CD4-positive, alpha-beta T cell treated with Interleukin-17A for 4 hours (primary cell): ENCODE results near the gene MOGAT1.
"Not testable (repeated sequence)": the region's sequence is repeated elsewhere in the genome, so short reads cannot be mapped to it uniquely, and the experiment has no call there.

Experiments used
- DNase-seq: peaks from one replicate; pipeline ENCODE4 v3.0.0-alpha.2; 2020; ENCODE audit warnings: mixed read lengths

MOGAT1 gene

DNA sequence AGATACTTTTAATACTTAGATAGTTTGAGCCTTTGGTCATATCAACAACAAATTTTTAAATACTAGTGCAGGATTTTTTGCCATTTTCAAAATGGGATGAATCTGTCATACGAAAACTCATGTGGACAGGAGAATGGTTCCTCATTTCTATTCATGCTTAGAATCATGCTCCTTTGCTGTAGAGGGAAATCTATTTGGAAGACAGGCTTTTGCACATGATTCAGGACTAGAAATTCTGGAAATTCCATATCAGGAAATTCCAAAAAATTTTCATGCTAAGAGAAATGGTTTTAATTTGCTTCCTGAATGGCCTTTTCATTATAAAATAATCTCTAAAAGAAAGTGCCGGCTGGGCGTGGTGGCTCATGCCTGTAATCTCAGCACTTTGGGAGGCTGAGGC, 39.3 kb downstream of the MOGAT1 start:
- DNase-seq, result no peak

DNA sequence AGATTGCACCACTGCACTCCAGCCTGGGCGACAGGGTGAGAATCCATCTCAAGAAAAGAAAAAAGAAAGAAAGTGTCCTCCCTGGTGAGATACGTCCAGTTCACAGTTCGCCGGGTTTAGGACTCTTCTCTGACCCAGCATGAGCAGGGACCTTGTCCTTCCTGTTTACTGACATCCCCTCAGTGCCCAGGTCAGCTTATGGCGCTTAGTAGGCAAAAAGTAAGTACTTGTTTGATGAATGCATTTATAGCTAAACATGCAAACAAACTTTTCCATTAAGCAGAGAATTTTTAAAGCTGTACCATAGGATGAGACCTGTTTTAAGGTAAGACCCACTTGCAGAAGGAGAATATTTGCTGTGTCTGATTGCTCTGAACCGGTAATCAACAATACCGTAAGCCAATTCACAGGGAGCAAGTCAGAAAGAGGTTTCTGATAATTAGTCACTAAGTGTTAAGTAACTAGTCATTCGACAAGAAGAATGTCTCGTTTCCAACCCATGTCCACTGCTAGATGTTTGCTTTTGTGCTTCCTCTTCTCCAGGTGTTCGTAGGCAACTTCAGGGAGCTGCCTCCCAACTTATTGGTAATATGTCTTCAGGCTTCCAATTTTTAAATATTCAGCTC, 40.0 kb downstream of the MOGAT1 start:
- DNase-seq, result no peak

DNA sequence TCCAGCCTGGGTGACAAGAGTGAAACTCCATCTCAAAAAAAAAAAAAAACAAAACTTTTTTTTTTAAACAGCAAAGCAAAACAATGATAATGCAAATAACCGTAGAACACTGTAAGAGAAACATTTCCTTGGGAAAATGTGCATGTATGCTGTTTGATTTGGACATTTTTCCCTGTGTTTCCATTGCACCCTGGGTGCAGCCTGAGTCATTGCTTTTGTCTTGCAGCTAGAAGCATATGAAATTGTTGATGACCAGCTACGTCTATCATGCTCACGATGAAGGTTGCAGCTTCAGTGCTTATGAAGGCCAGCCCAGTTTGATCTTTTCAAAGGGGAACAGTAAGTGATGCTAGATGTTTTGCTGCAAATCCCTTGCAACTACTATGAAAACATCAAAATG, 41.5 kb downstream of the MOGAT1 start:
- no peak for DNase-seq

DNA sequence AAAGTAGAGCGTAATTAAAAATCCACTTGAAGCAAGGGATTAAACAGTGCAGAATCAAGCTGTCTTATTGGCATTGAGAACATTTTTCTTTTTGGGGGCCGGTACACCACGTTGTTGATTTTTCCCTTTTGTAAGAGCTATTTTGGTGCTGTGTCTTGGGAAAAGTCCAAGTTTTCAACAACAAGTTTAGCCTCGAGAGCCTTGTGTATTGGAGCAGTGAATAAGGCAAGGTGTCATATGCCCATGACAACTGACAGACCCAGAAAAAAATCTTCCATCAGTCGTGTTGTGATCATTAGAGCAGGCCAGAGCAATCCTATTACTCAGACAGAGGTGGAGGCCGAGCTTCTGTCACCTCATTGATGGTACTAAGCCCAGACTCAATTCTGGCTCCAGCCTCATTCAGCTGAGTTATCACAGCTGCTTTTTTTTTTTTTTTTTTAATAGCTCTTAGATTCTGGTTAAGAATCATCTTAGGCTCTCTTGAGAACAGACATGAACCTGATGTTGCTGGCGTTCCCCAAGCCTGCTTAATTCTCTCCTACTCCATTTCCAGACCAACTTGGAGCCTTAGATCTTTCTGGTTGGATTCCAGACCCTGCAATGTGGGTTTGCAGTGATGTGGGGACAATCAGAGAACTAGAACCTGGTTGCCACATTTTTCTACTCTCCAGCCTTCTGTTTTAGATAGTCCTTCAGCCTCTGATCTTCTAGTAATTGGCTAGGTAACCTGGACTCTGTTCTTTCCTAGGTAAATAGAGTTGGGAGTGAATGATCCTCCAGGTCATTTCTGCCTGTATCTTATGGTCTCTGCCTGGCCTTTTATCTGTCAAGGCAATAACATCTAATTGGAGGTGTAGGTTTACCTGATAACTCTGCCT, 43.1 kb downstream of the MOGAT1 start:
- no peak for DNase-seq

DNA sequence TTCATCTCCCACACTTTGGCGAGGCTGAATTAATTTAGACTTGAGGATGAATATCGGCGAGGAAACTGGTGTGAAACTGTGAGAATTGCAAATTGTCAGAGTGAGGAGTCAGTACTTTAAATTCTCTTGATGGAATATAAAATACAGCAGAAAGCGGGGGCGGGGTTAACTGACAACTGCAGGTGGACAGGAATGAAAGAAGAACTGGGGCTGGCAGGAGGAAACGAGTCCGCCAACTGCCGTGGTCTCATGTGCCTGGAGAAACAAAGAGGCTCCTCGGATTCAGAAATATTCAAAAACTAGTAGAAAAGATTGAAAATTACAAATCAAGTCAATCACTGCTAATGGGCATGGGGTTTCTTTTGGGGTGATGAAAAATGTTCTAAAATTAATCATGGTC, 44.3 kb downstream of the MOGAT1 start:
- no peak for DNase-seq

DNA sequence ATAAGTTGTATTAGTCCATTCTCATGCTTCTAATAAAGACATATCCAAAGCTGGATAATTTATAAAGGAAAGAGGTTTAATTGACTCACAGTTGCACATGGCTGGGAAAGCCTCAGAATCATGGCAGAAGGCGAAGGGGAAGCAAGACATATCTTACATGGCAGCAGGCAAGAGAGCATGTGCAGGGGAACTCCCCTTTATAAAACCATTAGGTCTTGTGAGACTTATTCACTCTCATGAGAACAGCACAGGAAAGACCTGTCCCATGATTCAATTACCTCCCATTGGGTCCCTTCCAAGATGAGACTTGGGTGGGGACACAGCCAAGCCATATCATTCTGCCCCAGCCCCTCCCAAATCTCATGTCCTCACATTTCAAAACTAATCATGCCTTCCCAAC, 48.3 kb downstream of the MOGAT1 start:
- DNase-seq, result not testable (repeated sequence)

DNA sequence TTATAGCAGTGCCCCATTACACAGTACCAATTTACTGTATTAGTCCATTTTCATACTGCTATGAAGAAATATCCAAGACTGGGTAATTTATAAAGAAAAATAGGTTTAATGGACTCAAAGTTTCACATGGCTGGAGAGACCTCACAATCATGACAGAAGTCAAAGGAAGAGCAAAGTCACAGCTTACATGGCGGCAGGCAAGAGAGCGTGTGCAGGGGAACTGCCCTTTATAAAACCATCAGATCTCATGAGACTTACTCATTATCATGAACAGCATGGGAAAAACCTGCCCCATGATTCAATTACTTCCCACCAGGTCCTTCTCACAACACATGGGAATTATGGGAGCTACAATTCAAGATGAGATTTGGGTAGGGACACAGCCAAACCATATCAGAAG, 50.1 kb downstream of the MOGAT1 start:
- not testable (repeated sequence) for DNase-seq

DNA sequence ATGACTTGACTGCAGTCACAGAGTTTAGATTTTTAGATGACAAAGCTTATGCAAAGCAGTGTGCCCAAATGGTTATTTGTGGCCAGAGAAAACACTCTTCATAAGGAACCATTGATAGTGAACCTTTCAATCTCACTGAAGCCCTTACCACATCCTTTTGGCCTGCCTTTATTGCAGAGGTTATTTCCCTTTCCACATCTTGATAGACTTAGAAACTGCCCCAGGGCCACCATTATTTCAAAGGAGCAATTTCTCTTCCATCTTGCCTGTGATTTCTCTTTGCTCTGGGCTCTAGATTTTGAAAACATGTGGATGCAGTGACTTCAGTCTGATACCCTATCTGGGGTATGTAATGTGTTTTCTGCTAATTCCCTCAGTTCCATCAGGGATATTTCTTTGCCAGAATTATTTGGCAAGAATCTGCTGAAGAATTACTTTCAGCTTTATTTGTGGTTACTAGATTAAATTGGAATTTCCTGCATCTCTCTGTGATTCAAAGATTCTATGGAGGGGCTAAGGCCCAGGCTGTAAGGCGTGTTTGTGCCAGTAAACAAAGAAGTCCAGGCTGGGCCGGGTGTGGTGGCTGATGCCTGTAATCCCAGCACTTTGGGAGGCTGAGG, 51.0 kb downstream of the MOGAT1 start:
- no peak for DNase-seq

DNA sequence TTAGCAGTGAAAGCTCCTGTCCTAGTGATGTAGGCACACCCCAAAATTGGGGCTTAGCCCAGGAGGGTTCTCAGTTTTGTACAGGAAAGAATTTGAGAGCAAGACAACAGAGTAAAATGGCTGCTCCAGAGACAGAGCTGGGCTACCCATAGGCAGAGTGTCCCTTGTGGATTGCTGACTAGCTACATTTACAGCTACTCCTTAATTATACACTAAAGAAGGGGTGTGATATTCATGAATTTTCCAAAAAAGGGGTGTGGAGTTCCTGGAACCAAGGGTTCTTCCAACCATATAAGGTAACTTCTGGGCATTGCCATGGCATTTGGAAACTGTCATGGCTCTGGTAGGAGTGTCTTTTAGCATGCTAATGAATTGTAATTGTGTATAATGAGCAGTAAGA, 52.8 kb downstream of the MOGAT1 start:
- DNase-seq, result no peak

DNA sequence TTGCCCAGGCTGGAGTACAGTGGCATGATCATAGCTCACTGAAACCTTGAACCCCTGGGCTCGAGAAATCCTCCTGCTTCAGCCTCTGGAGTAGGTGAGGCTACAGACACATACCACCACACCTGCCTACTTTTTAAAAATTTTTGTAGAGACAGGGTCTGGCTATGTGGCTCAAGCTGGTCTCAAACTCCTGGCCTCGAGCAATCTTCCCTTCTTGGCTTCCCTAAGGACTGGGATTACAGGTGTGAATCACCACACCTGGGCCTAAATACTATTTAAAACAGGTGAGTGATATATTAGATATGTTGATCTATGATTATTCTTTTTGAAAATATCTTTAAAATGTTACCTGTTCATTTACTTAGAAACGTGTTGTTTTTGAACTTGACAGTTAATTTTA, 57.2 kb downstream of the MOGAT1 start:
- DNase-seq, result no peak

DNA sequence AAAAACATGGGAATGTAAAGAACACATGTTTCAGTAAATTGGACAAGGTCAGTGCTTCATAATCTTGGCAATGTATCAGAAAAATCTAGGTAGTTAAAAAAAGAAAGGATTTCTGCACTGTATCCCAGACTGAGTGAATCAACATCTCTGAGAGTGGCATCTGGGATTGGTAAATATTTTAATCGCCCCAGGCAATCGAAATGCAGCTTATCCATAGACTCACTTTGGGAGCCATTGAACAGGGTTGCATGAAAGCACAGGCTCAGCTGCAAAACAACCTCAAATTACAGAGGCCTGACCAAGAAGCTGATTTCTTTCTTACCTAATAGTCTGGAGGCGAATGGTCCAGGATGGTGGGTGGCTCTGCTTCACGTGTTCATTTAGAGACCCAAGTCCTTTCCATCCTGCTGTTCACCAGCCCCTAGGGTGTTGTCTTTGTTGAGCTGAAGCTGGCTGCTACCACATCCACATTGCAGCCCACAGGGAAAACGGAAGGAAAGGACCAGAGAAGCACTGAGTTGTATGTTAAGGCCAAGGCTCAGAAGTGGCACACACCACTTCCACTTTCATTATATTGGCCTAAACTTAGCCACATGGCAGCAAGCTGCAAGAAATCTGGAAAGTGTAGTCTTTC, 59.0 kb downstream of the MOGAT1 start:
- DNase-seq, result no peak

DNA sequence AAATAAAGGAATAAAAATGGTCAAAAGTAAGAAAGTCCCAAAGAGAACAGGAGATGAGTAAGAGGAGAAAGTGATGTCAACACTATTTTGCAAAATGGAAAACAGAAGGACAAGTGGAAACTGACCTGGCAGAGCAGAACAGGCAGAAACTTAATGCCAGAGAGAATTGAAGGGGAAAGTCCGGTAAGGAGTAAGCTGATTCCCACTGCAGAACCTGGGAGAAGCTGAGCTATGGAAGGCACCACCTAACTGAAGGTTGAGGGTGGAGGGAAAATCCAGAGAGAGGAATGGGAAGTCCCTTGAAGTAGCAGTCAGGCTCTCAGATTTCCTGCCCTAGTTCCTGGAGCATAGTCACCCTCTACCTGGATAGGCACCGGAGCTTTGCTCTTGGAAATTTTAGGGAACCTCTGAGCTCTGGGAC, 59.8 kb downstream of the MOGAT1 start:
- no peak for DNase-seq

DNA sequence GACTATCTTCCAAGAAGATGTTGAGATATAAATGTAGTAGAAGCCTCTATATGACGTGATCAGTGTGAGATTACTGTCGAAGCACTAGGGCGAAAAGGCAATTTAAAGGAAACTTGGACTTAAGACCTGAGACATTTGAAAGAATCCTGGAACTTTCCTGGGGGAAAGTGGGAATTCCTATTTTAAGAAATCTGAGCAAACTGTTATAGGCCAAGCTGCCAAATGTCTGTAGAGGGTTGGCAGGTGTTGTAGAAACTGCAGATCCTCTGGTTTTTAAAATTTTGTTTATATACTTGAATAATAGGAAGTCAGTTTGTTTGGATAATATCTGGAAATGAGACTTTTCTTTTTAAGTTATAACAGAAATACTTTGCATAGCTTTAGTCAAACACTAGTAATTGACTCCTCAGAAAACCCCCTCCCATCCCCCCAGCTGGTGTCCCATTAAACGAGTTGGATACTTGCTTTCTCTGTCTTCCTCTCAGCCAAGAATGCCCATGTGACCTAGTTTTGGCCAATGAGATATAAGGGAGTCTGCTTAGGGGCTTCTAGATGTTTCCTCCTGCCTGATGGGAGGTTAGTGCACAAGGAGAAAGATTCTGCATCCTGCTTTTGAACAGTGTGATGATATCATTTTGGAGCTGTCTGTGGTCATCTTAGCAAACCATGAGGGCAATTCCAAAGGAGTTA, 61.2 kb downstream of the MOGAT1 start:
- no peak for DNase-seq

DNA sequence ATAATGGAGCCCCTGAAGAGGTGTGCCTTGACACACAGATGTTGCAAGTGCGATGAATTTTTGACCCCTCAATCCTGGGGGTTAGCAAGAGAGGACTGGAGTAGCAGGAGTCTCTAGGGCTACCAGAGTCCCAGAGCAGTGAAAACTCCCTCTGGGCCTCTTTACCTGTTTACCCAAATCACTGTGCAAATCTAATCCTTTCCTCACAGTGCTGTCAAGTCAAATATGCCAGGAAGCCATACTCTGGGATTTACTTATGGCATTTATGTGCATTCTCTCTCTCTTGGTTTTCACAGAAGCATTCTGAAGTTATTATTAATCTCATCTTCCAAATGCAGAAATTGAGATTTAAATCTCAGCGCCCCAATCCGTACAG, 62.0 kb downstream of the MOGAT1 start:
- no peak for DNase-seq

DNA sequence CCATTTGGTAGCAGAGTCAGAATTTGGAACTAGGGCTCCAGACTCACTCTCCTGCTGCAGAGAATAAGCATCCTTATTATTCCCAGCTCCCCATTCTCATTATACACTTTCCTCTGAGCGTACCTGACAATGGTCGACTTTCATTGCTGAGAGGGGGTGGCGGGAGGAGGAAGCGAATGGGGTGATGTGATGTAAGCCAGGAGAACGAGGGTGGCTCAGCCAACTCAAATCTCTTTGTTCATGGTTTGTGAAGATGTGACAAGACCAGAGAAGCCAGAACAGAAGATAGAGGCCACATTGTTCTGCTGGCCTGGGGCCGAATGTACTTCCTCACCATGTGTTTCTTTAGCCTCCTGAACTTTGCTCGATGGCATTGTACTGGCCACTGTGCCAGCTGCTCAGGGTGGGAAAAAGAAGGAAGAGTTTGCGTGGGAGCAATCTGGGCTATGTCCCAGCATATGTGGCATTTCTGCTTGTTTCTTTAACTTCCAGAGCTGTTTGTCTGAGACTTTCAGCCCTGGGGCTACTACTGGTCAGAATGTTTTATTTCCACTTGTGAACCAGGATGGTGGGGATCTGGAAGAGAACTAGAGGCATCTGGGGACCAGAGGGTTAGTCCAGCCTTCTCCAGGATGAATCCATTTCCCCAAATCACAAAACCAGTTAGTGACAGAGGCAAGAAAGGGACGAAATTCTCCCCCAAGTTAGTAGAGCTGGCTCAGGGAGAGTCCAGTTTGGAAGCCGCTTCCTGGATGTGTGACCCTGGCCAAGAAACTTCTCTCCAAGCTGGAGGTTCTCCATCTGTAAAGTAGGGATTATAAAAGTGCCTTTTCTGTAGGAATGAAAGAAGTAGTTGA, 62.6 kb downstream of the MOGAT1 start:
- no peak for DNase-seq

DNA sequence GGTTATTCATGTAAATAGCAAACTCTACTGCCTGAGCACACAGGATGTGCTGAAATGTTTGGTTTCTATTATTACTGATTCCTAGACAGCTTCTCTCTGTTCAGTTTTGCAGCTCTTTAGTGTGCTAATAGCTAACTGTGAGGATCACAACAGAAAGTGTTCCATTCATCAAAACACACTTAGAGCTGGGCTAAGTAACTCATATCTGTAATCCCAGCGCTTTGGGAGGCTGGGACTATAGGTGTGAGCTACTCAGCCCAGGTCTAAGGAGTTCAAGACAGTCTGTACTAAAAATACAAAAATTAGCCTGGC, 63.2 kb downstream of the MOGAT1 start:
- no peak for DNase-seq

DNA sequence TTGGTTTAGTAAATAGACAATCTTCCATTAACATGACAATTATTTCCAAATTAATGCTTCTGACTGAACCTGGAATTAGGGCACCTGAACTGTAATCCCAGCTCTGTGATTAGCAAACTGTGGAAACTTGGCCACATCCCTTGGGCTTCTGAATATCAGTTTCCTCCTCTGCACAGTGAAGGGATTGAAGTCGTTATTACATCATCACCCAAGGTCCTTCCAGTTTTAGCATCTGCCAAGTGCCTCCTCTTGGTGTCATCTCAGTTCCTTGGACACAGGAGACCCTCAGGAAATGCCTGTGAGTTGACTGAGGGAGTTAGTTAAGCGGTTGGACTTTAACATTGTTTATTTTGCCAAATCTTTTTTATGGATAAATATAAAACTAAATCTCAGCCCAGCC, 64.8 kb downstream of the MOGAT1 start:
- no peak for DNase-seq

DNA sequence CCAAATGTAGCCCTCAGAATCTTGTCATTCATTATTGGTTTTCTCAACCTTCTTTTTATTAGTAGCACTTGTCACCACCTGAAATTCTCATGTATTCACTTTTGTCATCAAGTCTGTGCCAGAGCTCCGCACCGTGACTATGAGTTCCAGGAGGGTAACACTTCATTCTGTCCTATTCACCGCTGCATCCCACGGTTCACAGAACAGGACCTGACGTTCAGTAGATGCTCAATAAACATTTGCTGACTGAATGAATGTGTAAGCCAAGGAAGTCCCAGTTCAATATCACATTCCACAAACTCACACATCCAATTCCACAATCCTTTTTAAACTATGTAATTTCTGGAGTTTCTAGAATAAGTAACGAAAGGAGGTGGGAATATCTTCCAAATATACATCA, 65.5 kb downstream of the MOGAT1 start:
- no peak for DNase-seq

DNA sequence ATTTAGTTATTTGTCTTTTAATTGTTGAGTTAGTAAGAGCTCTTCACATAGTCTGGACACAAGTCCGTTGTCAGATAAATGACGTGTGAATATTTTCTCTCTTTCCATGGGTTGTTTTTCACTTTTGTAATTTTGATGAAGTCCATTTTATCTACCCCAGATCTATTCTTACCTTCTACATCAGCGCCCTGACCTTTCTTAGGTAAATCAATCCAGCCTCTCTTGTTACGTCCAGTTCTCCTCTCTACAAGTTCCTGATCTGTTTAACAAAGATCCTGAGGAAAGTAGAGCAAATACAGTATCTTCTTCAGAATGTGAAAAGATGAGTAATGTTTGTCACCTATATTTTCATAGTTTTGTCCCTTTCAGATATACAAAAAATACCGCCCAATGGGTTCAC, 66.9 kb downstream of the MOGAT1 start:
- DNase-seq, result no peak

DNA sequence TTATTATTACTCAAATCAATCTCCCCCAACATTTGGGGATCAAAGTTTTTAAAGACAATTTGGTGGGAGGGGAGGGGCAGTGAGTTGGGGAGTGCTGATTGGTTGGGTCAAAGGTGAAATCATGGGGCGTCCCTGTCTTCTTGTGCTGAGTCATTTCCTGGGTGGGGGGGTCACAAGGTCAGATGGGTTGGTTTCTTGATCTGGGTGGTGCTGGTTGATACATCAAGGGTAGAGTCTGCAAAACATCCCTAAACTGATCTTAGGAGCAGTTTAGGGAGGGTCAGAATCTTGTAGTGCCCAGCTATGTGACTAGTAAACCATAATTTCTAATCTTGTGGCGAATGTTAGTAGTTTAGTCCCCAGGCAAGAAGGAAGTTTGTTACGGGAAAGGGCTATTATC, 67.4 kb downstream of the MOGAT1 start:
- DNase-seq, result no peak

DNA sequence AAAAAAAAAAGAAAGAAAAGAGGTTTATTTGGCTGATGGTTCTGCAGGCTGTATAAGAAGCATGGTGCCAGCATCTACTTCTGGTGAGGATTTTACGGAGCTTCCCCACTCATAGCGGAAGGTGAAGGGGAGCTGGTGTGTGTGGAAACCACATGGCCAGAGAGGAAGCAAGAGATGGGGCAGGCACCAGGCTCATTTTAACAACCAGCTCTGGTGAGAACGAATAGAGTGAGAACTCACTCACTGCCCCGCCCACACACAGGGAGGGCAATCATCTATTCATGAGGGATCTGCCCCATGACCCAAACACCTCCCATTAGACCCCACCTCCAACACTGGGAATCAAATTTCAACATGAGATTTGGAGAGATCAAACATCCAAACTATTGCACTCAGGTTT, 68.5 kb downstream of the MOGAT1 start:
- DNase-seq, result no peak

DNA sequence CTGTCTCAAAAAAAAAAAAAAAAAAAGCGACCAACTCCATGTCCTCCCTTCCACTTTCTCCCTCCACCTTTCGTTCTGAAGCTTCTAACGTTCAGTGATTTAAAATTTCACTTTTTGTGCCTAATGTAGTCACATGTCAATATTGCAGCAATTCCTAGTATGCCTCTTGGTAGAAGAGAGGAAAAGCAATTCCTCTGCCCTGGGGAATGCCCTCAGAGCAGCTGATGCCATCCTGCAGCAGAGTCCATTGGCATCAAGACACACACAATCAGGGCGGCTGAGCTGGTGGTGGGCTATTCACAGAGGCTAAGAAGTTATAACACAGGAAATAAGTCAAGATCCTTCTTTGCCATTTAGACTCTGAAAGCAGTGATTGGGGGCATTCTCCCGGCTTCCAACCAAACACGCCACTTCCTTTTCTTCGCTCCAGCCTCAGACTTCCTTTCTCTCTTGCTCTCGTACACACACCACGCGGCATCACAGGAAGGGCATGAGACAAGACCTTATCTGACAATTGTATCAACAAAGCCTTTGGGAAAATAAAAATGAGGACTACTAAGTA, 71.9 kb downstream of the MOGAT1 start:
- no peak for DNase-seq
